ENCODE results near the gene MTA2.

The MTA2 gene

DNA sequence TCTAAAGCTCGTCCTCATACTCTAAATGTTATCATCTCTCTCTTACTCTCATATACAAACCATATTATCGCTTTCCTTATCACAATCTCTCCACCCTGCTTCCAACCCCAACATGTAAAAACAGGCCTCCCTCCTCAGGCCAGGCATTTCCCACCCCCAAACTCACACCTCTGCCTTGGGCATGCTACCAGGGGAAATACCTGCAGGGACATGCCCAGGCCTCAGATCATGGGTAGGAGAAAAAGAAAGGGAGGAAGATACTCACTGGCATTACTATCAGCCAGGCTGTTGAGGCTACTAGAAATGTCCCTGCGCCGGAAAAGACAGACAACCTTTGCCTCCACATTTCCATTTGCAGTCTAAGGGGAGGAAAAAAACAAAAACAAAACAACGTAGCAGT is 1.8 kb downstream of the MTA2 start:
- ChIA-PET CTCF (interaction anchor here (0.9 to 2.1 kb wide), 5 partner anchors 12 to 205 kb away, joined by 3 to 5 read pairs (median 5); partner anchors contain the start of genes EML3, GANAB and ROM1), POLR2A (interaction anchor here (0.6 to 4.2 kb wide), 18 partner anchors 8 to 281 kb away, joined by 3 to 140 read pairs (median 6); partner anchors contain the start of genes B3GAT3, C11orf98, CSKMT and EEF1G)
- no peaks in the 10 kb centered on the region for H3K9me3 ChIP-seq (ENCODE audit: control insufficient read depth, insufficient read depth, low read depth, low read length)
- peak overlapping the region; percentile 91 for H3K4me3 ChIP-seq (ENCODE audit: low read depth, low read length)
- TF ChIP-seq ZNF138 (tag by site-specific recombination; IDR thresholded peaks at IDR 0.05; ENCODE audit: borderline replicate concordance) (no peak), ZNF600 (tag by site-specific recombination; IDR thresholded peaks at IDR 0.05) (no peak), ZBTB17 (tag by site-specific recombination; IDR thresholded peaks at IDR 0.05) (no peak), ZBTB8A (tag by site-specific recombination; IDR thresholded peaks at IDR 0.05) (no peak), KLF10 (tag by site-specific recombination; IDR thresholded peaks at IDR 0.05) (no peak), ZNF184 (tag by site-specific recombination; IDR thresholded peaks at IDR 0.05) (no peak), ZNF239 (tag by site-specific recombination; IDR thresholded peaks at IDR 0.05) (no peak), KLF7 (tag by site-specific recombination; IDR thresholded peaks at IDR 0.05; ENCODE audit: borderline replicate concordance) (no peak), SCRT1 (tag by site-specific recombination; IDR thresholded peaks at IDR 0.05; ENCODE audit: borderline replicate concordance) (no peak), ZNF664 (tag by site-specific recombination; IDR thresholded peaks at IDR 0.05) (no peak)
- TF ChIP-seq, protein P1, sequence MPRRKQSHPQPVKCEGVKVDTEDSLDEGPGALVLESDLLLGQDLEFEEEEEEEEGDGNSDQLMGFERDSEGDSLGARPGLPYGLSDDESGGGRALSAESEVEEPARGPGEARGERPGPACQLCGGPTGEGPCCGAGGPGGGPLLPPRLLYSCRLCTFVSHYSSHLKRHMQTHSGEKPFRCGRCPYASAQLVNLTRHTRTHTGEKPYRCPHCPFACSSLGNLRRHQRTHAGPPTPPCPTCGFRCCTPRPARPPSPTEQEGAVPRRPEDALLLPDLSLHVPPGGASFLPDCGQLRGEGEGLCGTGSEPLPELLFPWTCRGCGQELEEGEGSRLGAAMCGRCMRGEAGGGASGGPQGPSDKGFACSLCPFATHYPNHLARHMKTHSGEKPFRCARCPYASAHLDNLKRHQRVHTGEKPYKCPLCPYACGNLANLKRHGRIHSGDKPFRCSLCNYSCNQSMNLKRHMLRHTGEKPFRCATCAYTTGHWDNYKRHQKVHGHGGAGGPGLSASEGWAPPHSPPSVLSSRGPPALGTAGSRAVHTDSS (tag by site-specific recombination; IDR thresholded peaks at IDR 0.05): no peak
- TF ChIP-seq, protein P2, sequence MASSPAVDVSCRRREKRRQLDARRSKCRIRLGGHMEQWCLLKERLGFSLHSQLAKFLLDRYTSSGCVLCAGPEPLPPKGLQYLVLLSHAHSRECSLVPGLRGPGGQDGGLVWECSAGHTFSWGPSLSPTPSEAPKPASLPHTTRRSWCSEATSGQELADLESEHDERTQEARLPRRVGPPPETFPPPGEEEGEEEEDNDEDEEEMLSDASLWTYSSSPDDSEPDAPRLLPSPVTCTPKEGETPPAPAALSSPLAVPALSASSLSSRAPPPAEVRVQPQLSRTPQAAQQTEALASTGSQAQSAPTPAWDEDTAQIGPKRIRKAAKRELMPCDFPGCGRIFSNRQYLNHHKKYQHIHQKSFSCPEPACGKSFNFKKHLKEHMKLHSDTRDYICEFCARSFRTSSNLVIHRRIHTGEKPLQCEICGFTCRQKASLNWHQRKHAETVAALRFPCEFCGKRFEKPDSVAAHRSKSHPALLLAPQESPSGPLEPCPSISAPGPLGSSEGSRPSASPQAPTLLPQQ (tag by site-specific recombination; IDR thresholded peaks at IDR 0.05): no peak
- H3K36me3 ChIP-seq (ENCODE audit: control insufficient read depth in 2 of 2, insufficient read depth in 1 of 2, low read length in 2 of 2): peaks cover 17 to 68% of the 10 kb centered on the region in 2 experiments; a peak in 2 of 3 replicates
- H3K4me1 ChIP-seq (ENCODE audit: control insufficient read depth, insufficient read depth, low read length): no peaks in the 10 kb centered on the region
- peak overlapping the region; percentile 95 for H3K27ac ChIP-seq (ENCODE audit: extremely low read depth, low read depth, low read length)

DNA sequence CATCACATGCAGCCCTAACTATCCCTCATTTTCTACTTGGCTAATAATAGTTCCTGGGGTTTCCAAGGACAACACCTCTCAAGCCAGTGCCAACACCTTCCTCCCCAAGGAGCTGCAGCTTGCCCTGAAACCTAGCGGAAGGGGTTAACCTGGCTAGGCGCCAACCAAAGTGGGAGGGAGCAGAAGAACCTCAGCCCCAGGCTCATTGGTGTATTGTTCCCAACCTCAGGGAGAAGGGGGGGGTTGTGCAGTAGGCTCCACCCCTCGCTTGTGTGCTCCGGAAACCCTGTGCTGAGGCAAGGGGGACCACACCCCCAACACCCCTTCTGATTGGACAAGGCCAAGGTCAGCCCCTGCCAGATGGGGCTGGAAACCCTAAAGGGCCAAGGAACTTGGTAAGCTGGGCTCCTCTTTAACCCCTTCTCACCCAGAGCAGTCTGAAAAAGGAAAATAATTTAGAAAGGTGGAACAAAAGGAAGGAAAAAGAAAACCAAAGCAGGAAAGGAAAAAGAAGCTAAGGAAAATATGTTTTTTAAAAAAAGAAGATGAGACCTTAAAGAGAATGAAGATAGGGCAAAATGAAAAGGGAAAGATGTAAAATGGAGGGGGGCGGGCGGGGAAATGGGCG is 2.5 kb downstream of the MTA2 start:
- Histone ChIP-seq H3K9me3 (ENCODE audit: control insufficient read depth, insufficient read depth, low read depth, low read length) (no peaks in the 10 kb centered on the region), H3K36me3 (ENCODE audit: control insufficient read depth in 2 of 2, insufficient read depth in 1 of 2, low read length in 2 of 2) (peaks cover 17 to 72% of the 10 kb centered on the region in 2 experiments; a peak in 2 of 3 replicates), H3K4me1 (ENCODE audit: control insufficient read depth, insufficient read depth, low read length) (no peaks in the 10 kb centered on the region), H3K27ac (ENCODE audit: extremely low read depth, low read depth, low read length) (peak overlapping the region; percentile 95), H3K4me3 (ENCODE audit: low read depth, low read length) (peak overlapping the region; percentile 91)
- CTCF ChIA-PET: interaction anchor here (0.6 to 1.3 kb wide), 3 partner anchors 13 to 187 kb away, joined by 5 read pairs; partner anchors contain the start of genes EML3 and HNRNPUL2
- POLR2A ChIA-PET: interaction anchor here (0.6 to 4.2 kb wide), 14 partner anchors 7 to 282 kb away, joined by 3 to 140 read pairs (median 4); partner anchors contain the start of genes B3GAT3, C11orf98, CSKMT and EEF1G
- TF ChIP-seq TRIM28 (IDR thresholded peaks at IDR 0.05; ENCODE audit: borderline replicate concordance, low read length): 0 out of 2 replicates have a peak, but pooled peaks have one; percentile 35
- TF ChIP-seq ZNF274 (IDR thresholded peaks at IDR 0.05; ENCODE audit: low read length): no peak
- no peak for TF ChIP-seq ZNF274 (tag by site-specific recombination; IDR thresholded peaks at IDR 0.05; ENCODE audit: borderline replicate concordance)
- 0 out of 2 replicates have a peak, but pooled peaks have one; percentile 42 for TF ChIP-seq ZNF2 (tag by site-specific recombination; IDR thresholded peaks at IDR 0.05)
- TF ChIP-seq ZNF341 (tag by site-specific recombination; IDR thresholded peaks at IDR 0.05; ENCODE audit: low read depth): no peak
- TF ChIP-seq ZNF558 (tag by site-specific recombination; IDR thresholded peaks at IDR 0.05): no peak
- no peak for TF ChIP-seq MEIS1 (CRISPR knock-in tag; IDR thresholded peaks at IDR 0.05; ENCODE audit: borderline replicate concordance)
- no peak for TF ChIP-seq ZNF785 (tag by site-specific recombination; IDR thresholded peaks at IDR 0.05)
- TF ChIP-seq OSR2 (tag by site-specific recombination; IDR thresholded peaks at IDR 0.05): no peak
- TF ChIP-seq, protein P3, sequence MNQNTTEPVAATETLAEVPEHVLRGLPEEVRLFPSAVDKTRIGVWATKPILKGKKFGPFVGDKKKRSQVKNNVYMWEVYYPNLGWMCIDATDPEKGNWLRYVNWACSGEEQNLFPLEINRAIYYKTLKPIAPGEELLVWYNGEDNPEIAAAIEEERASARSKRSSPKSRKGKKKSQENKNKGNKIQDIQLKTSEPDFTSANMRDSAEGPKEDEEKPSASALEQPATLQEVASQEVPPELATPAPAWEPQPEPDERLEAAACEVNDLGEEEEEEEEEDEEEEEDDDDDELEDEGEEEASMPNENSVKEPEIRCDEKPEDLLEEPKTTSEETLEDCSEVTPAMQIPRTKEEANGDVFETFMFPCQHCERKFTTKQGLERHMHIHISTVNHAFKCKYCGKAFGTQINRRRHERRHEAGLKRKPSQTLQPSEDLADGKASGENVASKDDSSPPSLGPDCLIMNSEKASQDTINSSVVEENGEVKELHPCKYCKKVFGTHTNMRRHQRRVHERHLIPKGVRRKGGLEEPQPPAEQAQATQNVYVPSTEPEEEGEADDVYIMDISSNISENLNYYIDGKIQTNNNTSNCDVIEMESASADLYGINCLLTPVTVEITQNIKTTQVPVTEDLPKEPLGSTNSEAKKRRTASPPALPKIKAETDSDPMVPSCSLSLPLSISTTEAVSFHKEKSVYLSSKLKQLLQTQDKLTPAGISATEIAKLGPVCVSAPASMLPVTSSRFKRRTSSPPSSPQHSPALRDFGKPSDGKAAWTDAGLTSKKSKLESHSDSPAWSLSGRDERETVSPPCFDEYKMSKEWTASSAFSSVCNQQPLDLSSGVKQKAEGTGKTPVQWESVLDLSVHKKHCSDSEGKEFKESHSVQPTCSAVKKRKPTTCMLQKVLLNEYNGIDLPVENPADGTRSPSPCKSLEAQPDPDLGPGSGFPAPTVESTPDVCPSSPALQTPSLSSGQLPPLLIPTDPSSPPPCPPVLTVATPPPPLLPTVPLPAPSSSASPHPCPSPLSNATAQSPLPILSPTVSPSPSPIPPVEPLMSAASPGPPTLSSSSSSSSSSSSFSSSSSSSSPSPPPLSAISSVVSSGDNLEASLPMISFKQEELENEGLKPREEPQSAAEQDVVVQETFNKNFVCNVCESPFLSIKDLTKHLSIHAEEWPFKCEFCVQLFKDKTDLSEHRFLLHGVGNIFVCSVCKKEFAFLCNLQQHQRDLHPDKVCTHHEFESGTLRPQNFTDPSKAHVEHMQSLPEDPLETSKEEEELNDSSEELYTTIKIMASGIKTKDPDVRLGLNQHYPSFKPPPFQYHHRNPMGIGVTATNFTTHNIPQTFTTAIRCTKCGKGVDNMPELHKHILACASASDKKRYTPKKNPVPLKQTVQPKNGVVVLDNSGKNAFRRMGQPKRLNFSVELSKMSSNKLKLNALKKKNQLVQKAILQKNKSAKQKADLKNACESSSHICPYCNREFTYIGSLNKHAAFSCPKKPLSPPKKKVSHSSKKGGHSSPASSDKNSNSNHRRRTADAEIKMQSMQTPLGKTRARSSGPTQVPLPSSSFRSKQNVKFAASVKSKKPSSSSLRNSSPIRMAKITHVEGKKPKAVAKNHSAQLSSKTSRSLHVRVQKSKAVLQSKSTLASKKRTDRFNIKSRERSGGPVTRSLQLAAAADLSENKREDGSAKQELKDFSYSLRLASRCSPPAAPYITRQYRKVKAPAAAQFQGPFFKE (tag by site-specific recombination; IDR thresholded peaks at IDR 0.05; ENCODE audit: borderline replicate concordance): no peak
- TF ChIP-seq ZNF792 (tag by site-specific recombination; IDR thresholded peaks at IDR 0.05): no peak
- TF ChIP-seq, protein P4, sequence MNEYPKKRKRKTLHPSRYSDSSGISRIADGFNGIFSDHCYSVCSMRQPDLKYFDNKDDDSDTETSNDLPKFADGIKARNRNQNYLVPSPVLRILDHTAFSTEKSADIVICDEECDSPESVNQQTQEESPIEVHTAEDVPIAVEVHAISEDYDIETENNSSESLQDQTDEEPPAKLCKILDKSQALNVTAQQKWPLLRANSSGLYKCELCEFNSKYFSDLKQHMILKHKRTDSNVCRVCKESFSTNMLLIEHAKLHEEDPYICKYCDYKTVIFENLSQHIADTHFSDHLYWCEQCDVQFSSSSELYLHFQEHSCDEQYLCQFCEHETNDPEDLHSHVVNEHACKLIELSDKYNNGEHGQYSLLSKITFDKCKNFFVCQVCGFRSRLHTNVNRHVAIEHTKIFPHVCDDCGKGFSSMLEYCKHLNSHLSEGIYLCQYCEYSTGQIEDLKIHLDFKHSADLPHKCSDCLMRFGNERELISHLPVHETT (tag by site-specific recombination; IDR thresholded peaks at IDR 0.05): no peak; the same call in 1 of the 2 replicates

Data from HEK293 (cell line).